ENCODE data around the gene CBFA2T2. TPM values are rescaled to one million over a fixed set of nuclear protein-coding genes. Genes with fewer than 3 reads are reported as not detected.

Gene CBFA2T2
- total and polyA plus RNA-seq, 2 donors from 2014 or later: 5.5 to 17.3 TPM

GRCh38 chr20:33673410-33674293 is 183.8 kb downstream of the CBFA2T2 start:
- intact Hi-C loops (cut with DNase I): no loop called here
- FAIRE-seq: no peak
- no peak for TF ChIP-seq CTCF (IDR thresholded peaks at IDR 0.05; ENCODE audit: borderline replicate concordance, extremely low read depth, insufficient read depth)
- H3K9me3 ChIP-seq (ENCODE audit: control insufficient read depth in 2 of 3, insufficient read depth in 1 of 3, low read length in 3 of 3): no peaks in the 10 kb centered on the region
- no peaks in the 10 kb centered on the region for H3K27me3 ChIP-seq (ENCODE audit: control insufficient read depth, insufficient read depth, low read length)
- H3K4me3 ChIP-seq (ENCODE audit: low read length in 3 of 3): peak overlapping the region; percentile 50 to 84 (median 82)
- H3K27ac ChIP-seq (ENCODE audit: low read depth in 2 of 2, low read length in 2 of 2): peak overlapping the region in 1 of 2 donors; percentile 43
- peaks cover 0 to 4% (median 0%) of the 10 kb centered on the region in 3 donors for H3K36me3 ChIP-seq (ENCODE audit: control insufficient read depth in 2 of 3, insufficient read depth in 3 of 3, low read length in 3 of 3)
- H3K4me1 ChIP-seq (ENCODE audit: control insufficient read depth in 2 of 3, insufficient read depth in 2 of 3, low read depth in 1 of 3, low read length in 3 of 3): peaks cover 0 to 23% (median 0%) of the 10 kb centered on the region in 3 donors
- peak overlapping the region in 2 of 3 donors; percentile 67 to 77 for H3K9ac ChIP-seq (ENCODE audit: low read length in 3 of 3)
- peak in 1 of 5 donors; percentile 74 for DNase-seq

- DNase-seq (peak; percentile 84 to 92 (median 90)), FAIRE-seq (no peak)
- Histone ChIP-seq H3K4me1 (ENCODE audit: control insufficient read depth in 2 of 3, insufficient read depth in 2 of 3, low read depth in 1 of 3, low read length in 3 of 3) (peaks cover 0 to 23% (median 0%) of the 10 kb centered on the region in 3 donors), H3K9ac (ENCODE audit: low read length in 3 of 3) (peak within 1 kb of the TSS; percentile 20 to 86 (median 77)), H3K4me3 (ENCODE audit: low read length in 3 of 3) (peak within 1 kb of the TSS; percentile 61 to 84 (median 82)), H3K27me3 (ENCODE audit: control insufficient read depth, insufficient read depth, low read length) (no peaks in the 10 kb centered on the region), H3K36me3 (ENCODE audit: control insufficient read depth in 2 of 3, insufficient read depth in 3 of 3, low read length in 3 of 3) (no peaks in the 10 kb centered on the region), H3K9me3 (ENCODE audit: control insufficient read depth in 2 of 3, insufficient read depth in 1 of 3, low read length in 3 of 3) (no peaks in the 10 kb centered on the region), H3K27ac (ENCODE audit: low read depth in 2 of 2, low read length in 2 of 2) (peak within 1 kb of the TSS; percentile 63 to 79)
- intact Hi-C loops (cut with DNase I): no loop called here
- no peak for TF ChIP-seq CTCF (IDR thresholded peaks at IDR 0.05; ENCODE audit: borderline replicate concordance, extremely low read depth, insufficient read depth)
Observed at GRCh38 chr20:33674294-33675135, 184.6 kb downstream of the CBFA2T2 start, which contains the start of gene NECAB3. TSS of gene NECAB3 (minus strand) at chr20:33674428. CDS start at chr20:33674352, 76 bp downstream.

- Histone ChIP-seq H3K4me1 (ENCODE audit: control insufficient read depth in 2 of 3, insufficient read depth in 2 of 3, low read depth in 1 of 3, low read length in 3 of 3) (peaks cover 0 to 23% (median 0%) of the 10 kb centered on the region in 3 donors), H3K9ac (ENCODE audit: low read length in 3 of 3) (peak overlapping the region; percentile 15 to 77 (median 20)), H3K27me3 (ENCODE audit: control insufficient read depth, insufficient read depth, low read length) (no peaks in the 10 kb centered on the region), H3K36me3 (ENCODE audit: control insufficient read depth in 2 of 3, insufficient read depth in 3 of 3, low read length in 3 of 3) (no peaks in the 10 kb centered on the region), H3K4me3 (ENCODE audit: low read length in 3 of 3) (peak overlapping the region; percentile 61 to 81 (median 73)), H3K27ac (ENCODE audit: low read depth in 2 of 2, low read length in 2 of 2) (peak overlapping the region in 1 of 2 donors; percentile 79), H3K9me3 (ENCODE audit: control insufficient read depth in 2 of 3, insufficient read depth in 1 of 3, low read length in 3 of 3) (no peaks in the 10 kb centered on the region)
- intact Hi-C loops (cut with DNase I): no loop called here
- no peak for TF ChIP-seq CTCF (IDR thresholded peaks at IDR 0.05; ENCODE audit: borderline replicate concordance, extremely low read depth, insufficient read depth)
- peak in 2 of 5 donors; percentile 53 to 67 for DNase-seq
- no peak for FAIRE-seq
Observed at GRCh38 chr20:33675136-33675959, 185.5 kb downstream of the CBFA2T2 start.

Measured in kidney (tissue), 14 donors.